KOPT-K1 (cell line): ENCODE results near the gene GPR156.

Experiments
- H3K27ac ChIP-seq: fragments of 200-600 bp; sonication (generic); 2 replicates; pipeline ENCODE4 v1.5.1; 2016; ENCODE audit warnings: antibody characterized with exemption, mild to moderate bottlenecking, low read depth, low read length; ENCODE audit not compliant: poor library complexity, severe bottlenecking
- H3K36me3 ChIP-seq: fragments of 200-600 bp; sonication (generic); 2 replicates; pipeline ENCODE4 v1.5.1; 2017; ENCODE audit warnings: antibody characterized with exemption, mild to moderate bottlenecking, low read length, moderate library complexity; ENCODE audit not compliant: insufficient read depth
- H3K9me3 ChIP-seq: fragments of 200-600 bp; sonication (generic); 2 replicates; pipeline ENCODE4 v1.5.1; 2017; ENCODE audit warnings: antibody characterized with exemption, low read length, mild to moderate bottlenecking; ENCODE audit not compliant: insufficient read depth, poor library complexity, severe bottlenecking

GPR156 gene

DNA sequence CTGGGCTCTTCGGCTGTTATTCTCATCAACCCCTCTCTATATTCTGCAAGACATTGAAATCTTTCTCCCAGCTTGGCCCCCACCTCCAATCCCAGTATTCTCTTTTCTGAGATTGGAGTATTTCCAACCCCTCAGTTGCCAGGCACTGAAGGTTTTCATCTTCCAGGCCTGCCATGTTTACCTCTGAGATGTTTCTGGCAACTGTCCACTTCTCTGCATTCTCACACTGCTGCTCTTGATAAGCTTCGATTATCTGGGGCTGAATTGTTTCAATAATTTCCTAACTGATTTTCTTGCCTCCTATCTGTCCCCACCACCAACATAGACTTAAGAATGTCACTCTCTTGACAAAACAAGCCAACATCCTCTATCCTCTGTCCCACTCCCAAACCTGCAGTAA, 1.4 kb upstream of the GPR156 start:
- H3K36me3 ChIP-seq = no peaks in the 10 kb centered on the region
- no peak overlapping the region for H3K27ac ChIP-seq
- no peaks in the 10 kb centered on the region for H3K9me3 ChIP-seq

DNA sequence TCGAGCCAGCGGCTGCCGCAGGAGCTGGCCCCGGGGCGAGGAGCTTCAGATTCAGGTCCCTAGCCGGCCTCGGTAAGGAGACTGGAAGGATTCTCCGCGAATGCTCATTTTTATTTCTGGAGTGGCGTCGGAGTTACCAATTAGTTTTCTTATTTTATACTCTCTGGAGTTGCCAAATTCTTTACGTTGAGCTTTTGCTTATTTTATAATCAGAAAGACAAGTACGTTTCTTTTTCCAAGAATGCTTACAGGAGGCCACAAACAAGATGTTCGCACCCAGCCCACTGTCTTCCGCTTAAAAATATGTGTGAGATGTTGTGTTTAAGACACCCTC, 453 bp upstream of the GPR156 start:
- Histone ChIP-seq H3K9me3 (no peaks in the 10 kb centered on the region), H3K27ac (no peak overlapping the region), H3K36me3 (no peaks in the 10 kb centered on the region)

DNA sequence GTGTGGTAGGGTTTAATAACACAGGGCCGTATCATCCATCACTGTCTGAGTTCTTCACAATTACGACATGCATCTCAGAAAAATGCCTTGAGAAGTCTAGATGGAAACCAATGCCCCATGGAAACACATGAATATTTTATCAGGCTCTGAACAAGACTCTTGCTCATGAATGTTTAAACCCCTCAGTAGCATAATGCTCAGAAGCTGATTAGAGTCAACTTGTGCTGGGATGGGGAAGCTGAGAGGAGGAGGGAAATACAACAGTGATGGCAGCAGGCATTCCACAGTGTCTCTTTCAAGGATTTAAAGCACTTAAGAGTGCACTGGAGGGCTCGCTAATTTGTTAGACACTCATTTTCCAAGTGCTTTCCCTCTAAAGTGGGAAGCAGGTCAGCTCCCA, 3.8 kb downstream of the GPR156 start:
- Histone ChIP-seq H3K9me3 (no peaks in the 10 kb centered on the region), H3K36me3 (no peaks in the 10 kb centered on the region), H3K27ac (no peak overlapping the region)

DNA sequence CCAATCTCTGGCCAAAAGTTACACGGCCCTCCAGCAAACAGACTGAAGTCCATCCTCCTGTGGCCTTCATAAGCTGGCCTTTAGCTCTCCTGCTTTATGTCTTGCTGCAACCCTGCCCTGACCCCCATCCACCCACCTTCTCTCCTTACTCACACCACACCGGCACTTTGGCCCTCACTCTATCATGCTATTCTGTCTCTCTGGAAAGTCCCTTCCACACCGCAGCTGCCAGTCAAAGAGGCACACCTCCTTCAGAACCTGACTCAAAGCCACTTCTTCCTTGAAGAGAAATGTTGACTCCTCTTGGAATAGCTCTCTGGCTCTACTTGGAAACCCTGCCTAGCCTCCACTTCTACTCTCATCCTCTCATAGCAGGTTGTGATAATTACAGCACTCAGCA, 4.5 kb downstream of the GPR156 start:
- Histone ChIP-seq H3K9me3 (no peaks in the 10 kb centered on the region), H3K36me3 (no peaks in the 10 kb centered on the region), H3K27ac (no peak overlapping the region)

DNA sequence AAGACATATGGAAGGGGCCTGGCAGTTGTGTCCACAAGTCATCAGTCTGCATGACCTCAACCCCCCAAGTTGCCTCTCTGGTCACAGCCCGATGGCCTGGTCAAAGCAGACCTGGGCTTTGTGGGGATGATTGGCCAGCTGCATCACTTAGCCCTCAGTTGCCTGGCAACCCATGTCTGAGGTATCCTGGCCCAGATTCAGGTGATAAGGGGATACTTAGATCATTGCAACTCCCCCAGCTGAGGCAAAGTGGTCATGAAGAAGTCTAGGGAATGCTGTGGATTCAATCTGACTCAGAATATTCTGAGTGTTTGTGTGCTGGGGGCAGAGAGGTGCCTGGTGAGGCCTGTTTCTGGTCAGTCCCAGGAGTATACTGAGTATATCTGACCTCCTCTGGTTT, 5.0 kb downstream of the GPR156 start:
- Histone ChIP-seq H3K36me3 (no peaks in the 10 kb centered on the region), H3K27ac (no peak overlapping the region), H3K9me3 (no peaks in the 10 kb centered on the region)

DNA sequence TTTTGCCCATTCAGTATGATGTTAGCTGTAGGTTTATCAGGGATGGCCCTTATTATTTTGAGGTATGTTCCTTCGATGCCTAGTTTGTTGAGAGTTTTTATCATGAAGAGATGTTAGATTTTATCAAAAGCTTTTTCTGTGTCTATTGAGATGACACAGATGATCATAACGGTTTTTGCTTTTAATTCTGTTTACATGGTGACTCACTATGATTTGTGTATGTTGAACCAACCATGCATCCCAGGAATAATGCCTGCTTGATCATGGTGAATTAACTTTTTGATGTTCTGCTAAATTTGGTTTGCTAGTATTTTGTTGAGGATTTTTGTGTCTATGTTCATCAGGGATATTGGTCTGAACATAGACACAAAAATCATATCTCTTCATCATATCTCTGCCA, 8.3 kb downstream of the GPR156 start:
- Histone ChIP-seq H3K36me3 (no peaks in the 10 kb centered on the region), H3K27ac (no peak overlapping the region), H3K9me3 (no peaks in the 10 kb centered on the region)

DNA sequence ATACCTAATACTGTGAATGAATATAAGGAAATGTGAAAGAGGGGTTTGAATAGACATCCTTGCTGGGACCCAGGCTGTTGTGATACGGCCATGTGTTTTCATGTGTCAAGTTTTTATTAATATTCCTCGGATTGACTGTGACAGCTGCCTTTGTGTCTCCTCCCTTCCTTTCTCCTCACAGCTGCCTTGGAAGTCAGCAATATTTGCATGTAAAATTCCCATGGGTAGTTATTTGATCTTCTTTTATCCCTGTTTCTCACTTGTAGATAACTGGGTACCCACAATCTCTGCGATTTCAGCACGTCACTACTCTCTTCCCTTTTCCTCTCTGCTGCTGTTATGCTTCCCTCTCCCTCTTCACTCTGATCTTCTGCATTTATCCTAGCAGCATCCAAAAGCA, 9.4 kb downstream of the GPR156 start:
- H3K36me3 ChIP-seq = no peaks in the 10 kb centered on the region
- no peak overlapping the region for H3K27ac ChIP-seq
- H3K9me3 ChIP-seq = no peaks in the 10 kb centered on the region

DNA sequence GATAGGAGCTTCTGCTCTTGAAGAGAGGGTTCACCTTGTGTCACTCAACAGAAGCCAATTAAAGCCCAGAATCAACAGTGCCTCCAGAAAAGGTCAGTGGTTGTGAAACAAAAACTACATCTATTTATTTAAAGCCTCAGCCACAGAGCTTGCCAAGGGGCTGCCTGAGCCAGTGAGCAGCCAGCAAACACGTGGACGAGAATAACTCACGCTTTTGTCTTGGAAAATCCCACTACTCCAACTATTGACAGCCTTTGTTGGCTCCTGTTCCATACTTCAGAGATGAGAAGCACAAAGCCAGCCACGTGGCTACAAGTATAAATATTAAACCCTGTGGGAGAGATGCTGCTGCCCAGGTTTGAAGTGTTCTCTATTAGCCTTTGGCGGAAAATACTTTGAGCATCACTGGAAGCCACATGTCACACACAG, 10.3 kb downstream of the GPR156 start:
- no peaks in the 10 kb centered on the region for H3K36me3 ChIP-seq
- H3K27ac ChIP-seq = no peak overlapping the region
- H3K9me3 ChIP-seq = no peaks in the 10 kb centered on the region

DNA sequence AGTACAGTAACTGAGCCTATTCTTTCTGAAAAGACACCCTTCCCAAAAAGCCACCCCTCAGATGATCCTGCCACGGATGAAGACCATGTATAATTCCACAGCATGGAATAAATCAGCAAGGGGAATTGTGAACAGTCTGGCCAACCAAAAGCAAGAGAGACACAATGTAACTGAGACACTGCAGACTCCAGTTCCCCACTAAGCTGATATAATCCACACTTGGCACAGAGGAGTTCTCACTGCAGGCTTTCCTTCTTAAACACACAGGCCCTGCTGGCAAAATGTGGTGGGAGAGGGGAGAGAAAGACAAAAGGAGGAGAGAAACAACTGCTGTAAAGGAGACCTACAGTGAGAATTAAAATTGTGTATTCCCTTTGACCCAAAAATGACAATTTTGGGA, 12.7 kb downstream of the GPR156 start:
- Histone ChIP-seq H3K9me3 (no peaks in the 10 kb centered on the region), H3K36me3 (no peaks in the 10 kb centered on the region), H3K27ac (no peak overlapping the region)

DNA sequence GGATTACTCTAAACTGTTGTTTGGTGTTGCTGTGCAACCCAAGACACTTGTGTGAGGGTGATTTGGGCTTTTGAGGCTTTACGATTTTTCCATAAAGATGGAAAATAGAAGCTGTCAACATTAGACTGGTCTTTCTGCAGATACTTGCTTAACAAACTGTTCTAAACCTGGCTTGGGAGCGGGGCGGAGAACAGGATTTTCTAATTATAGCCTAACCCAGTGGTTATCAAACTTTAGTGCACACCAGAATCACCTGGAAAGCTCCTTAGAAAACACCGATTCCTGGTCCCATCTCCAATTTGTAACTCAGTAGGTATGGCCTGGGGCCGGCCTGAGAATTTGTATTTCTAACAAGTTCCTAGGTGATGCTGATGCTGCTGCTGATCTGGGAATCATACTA, 19.0 kb downstream of the GPR156 start:
- H3K9me3 ChIP-seq = no peaks in the 10 kb centered on the region
- H3K27ac ChIP-seq = no peak overlapping the region
- no peaks in the 10 kb centered on the region for H3K36me3 ChIP-seq

DNA sequence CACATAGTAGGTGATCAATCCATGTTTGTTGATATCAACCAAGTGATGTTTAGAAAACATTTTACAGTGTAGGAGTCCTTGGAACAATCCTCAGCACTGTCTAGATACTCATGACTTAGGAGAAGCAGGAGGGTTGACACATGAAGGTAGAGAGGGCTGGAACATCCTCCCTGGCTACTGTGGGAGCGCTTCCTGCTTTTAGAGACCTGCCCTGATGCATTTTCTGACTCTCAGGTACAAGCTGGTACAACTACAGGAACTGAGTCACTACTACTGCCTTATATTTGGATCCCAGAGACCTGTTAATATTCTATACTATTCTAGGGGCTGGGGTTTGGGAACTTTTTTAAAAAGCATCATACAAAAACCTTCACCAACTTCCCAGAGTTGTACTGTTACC, 20.1 kb downstream of the GPR156 start:
- no peaks in the 10 kb centered on the region for H3K36me3 ChIP-seq

DNA sequence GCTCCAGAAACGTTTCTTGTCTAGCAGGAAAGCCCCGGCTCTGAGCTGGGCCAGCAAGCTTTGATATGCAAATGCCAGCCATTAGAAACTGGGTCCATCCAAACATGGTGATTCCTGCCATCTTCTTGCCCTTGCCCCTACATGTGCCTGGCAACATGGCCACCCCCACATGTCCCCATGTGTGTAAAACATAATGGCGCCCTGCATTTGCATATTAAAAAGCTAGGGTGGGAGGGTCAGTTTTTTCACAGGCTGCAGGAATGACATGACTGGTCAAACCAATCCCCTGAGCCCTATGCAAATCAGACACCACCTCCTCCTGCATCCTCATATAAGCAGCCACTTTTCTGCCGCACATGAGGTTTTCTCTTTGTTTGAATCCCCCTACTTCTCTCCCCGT, 21.2 kb downstream of the GPR156 start:
- H3K36me3 ChIP-seq = no peaks in the 10 kb centered on the region
- no peaks in the 10 kb centered on the region for H3K9me3 ChIP-seq
- no peak overlapping the region for H3K27ac ChIP-seq

More for the DNA sequence above, 20.1 kb downstream of the GPR156 start:
- Histone ChIP-seq H3K27ac (no peak overlapping the region), H3K9me3 (no peaks in the 10 kb centered on the region)

DNA sequence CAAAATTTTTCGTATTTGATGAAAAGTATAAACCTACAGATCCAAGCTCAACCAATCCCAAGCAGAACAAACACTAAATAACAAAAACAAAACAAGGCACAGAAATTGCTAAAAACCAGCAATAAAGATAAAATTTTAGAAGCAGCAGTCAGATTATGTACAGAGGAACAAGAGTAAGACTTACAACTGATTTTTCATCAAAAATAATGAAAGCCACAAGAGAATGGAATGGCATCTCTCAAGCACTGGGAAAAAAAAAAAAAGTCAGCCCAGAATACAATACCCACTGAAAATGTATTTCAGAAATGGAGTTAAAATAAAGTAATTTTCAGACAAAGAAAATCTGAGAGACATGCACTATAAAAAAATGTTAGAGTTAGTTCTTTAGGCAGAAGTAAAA, 27.0 kb downstream of the GPR156 start:
- H3K36me3 ChIP-seq = no peaks in the 10 kb centered on the region
- H3K27ac ChIP-seq = no peak overlapping the region
- peaks cover 16% of the 10 kb centered on the region for H3K9me3 ChIP-seq

DNA sequence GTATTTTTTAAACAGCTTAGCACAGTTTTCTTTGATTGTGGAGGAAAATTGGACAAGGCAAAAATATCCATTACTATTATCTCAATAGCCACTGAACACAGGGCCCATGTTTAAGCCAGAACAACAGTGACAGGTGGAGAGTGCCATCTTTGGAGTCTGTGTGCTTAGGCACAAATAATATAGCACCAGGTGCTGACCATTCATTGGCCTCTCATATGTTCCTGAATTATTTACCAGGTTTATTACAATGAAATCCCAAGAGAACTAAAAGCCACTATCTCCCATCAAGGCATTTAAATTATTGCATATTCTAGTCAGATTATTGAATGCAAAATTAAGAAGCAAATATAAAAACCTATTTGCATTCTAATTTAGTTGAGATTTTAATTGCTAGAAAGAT, 39.6 kb downstream of the GPR156 start:
- no peaks in the 10 kb centered on the region for H3K36me3 ChIP-seq
- no peaks in the 10 kb centered on the region for H3K9me3 ChIP-seq
- no peak overlapping the region for H3K27ac ChIP-seq

DNA sequence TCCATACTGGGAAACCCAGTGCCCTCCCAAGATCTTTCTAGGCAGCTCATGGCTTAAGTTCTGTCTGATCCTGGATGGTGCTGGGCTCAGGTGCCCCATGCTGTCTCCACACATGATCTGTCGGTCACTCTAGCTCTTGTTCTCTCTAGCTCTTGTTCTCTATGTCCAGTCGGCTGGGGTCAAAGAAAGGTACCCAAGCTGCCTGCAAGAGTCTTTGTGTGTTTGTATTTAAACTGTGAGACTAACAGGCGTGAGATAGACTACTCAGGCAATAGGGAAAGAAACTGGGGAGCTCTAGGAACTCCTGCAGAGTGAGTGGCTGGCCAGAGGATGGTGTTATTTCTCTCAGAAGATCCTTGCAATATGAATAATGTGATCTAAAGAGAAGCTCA, 40.2 kb downstream of the GPR156 start:
- Histone ChIP-seq H3K36me3 (no peaks in the 10 kb centered on the region), H3K9me3 (no peaks in the 10 kb centered on the region), H3K27ac (no peak overlapping the region)

DNA sequence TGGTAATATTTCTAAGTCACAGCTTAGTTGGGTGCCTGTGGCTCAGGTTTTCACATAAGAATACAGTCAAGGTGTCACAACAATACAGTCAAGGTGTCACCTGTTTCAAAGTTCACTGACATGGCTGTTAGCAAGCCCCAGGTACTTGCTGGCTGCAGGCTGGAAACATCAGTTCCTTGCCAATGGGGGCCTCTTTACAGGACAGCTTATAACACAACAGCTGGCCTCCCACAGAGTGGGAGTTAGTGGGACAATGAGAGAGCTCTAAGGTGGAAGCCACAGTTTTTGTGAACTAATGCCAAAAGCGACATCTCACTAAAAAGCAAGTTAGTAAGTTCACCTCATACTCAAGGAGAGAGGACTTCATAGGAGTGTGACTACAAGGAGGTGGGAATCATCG, 45.4 kb downstream of the GPR156 start:
- H3K36me3 ChIP-seq = no peaks in the 10 kb centered on the region

DNA sequence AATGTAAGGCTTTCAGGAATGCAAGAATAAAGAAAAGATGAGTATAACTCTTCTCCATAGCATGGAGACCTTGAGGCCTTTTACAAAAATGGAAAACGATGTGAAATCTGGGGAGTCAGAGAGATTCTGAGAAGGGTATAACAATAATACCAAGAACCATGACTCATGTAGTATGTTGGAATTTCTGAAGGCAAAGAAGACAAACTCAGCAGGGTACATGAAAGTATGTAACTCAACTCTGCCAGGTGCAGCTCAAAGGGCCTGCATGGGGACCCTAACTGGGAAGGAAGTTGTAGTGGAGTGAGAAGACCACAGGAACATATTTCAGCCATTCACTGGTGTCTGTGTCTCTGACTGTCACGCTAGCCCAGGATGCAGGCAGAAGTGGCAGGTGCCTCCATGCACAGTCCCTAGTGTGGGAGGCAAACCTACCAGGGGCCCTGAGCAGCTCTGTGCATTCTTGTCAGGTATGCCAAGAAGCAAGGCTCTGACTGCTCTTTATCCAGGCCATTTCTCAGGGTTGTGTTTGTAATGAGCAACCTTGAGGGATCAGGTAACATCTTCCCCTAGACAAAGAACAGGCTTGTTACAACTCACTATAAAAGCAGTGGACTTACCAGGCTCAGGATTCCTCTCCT, 57.2 kb downstream of the GPR156 start:
- H3K27ac ChIP-seq = no peak overlapping the region
- no peaks in the 10 kb centered on the region for H3K36me3 ChIP-seq
- peaks cover 7% of the 10 kb centered on the region for H3K9me3 ChIP-seq

More for the DNA sequence above, 45.4 kb downstream of the GPR156 start:
- Histone ChIP-seq H3K9me3 (no peaks in the 10 kb centered on the region), H3K27ac (no peak overlapping the region)
